ENCODE results near the gene TLR2.

Gene TLR2

DNA sequence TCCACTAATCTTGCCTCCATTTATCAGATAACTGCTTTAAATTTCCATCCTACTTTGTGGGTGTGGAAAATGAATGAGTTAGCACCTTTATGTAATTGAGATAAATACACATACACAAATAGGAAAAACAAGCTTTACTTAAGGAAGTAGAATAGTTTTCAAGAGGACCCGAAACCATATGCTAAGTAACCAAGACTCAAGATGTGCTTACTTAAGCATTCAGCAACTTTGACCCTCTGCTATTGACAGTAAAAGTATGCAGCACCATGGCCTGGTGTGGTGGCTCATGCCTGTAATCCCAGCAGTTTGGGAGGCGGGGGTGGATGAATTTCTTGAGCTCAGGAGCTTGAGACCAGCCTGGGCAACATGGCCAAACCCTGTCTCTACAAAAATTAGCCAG, 45.8 kb downstream of the TLR2 start:
- no peak overlapping the region for H3K4me3 Mint-ChIP-seq

DNA sequence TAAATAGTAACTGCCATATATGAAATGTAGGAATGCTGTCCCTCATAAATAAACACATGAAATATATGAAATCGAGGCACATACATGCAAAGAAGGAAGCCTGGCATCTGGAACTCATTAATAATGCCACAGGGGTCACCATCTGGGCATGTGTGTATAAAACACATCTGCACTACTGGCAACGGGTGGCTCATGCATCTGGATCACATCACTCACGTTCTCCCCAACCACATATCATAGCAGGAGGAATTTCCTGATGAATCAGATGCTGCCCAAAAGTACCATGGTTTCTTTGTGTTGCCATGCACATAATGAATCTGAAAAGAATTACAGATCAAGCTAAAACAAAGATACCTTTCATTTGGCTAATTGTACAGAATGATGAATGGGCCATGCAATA, 47.2 kb downstream of the TLR2 start:
- Mint-ChIP-seq H3K27ac (no peak overlapping the region), H3K9me3 (no peaks in the 10 kb centered on the region), H3K4me3 (no peak overlapping the region), H3K4me1 (peaks cover 33% of the 10 kb centered on the region), H3K27me3 (no peaks in the 10 kb centered on the region), H3K36me3 (no peaks in the 10 kb centered on the region)
- no peak for DNase-seq (ENCODE audit: low spot score in 2 of 2)
- ATAC-seq (ENCODE audit: low read depth), result no peak

More for the DNA sequence above, 45.8 kb downstream of the TLR2 start:
- Mint-ChIP-seq H3K27ac (no peak overlapping the region), H3K4me1 (peaks cover 33% of the 10 kb centered on the region), H3K36me3 (no peaks in the 10 kb centered on the region), H3K9me3 (no peaks in the 10 kb centered on the region), H3K27me3 (no peaks in the 10 kb centered on the region)
- DNase-seq (ENCODE audit: low spot score in 2 of 2), result no peak
- ATAC-seq (ENCODE audit: low read depth), result no peak

DNA sequence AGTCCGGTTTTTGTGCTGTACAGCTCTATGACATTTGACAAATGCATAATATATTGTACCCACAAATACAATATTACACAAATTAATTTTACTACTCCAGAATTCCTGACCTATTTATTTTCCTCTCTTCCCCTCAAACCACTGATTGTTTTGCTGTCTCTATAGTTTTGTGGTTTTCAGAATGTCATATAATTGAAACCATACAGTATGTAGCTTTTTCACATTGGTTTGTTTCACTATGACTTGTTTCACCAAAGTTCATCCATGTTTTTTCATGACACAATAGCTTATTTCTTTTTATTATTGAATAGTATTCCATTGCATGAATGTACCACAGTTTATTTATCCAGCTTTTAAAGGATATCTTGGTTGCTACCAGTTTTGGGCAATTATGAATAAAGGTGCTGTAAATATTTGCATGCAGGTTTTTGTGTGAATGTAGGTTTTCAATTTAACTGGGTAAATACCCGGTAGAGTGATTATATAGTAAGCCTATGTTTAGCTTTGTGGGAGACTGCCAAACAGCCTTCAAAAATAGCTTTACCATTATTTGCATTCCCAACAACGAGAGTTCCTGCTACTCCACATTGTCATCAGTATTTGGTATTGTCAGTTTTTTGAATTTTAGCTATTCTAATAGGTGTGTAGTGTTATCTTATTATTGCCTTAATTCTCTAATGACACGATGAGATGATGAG, 49.8 kb downstream of the TLR2 start:
- ATAC-seq (ENCODE audit: low read depth), result no peak

DNA sequence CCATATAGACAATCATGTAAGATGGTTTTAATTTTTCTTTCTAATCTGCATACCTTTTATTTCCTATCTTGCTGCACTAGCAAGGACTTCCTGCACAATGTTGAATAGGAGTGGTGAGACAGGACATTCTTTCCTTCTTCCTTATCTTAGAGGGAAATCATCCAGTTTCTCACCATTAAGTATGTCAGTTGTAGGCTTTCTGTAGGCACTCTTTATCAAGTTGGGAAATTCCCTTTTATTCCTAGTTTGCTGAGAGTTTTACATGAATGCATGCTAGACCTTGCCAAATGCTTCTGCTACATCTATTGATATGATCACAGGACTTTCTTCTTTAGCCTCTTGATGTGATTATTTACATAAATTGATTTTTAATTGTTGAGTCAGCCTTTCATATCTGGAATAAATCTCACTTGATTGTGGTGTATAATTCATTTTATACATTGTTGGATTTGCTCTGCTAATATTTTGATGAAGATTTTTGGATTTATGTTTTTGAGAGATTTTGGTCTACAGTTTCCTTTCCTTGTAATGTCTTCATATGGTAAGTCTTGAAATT, 51.9 kb downstream of the TLR2 start:
- no peak overlapping the region for H3K27ac Mint-ChIP-seq
- H3K4me3 Mint-ChIP-seq, result no peak overlapping the region
- H3K9me3 Mint-ChIP-seq, result peaks cover 8% of the 10 kb centered on the region
- ATAC-seq (ENCODE audit: low read depth) (no peak), DNase-seq (ENCODE audit: low spot score in 2 of 2) (no peak)
- peaks cover 7% of the 10 kb centered on the region for H3K36me3 Mint-ChIP-seq
- peaks cover 4% of the 10 kb centered on the region for H3K27me3 Mint-ChIP-seq
- peaks cover 2% of the 10 kb centered on the region for H3K4me1 Mint-ChIP-seq

More for the DNA sequence above, 49.8 kb downstream of the TLR2 start:
- no peak for DNase-seq (ENCODE audit: low spot score in 2 of 2)
- H3K27ac Mint-ChIP-seq, result no peak overlapping the region
- H3K4me1 Mint-ChIP-seq, result peaks cover 10% of the 10 kb centered on the region
- no peaks in the 10 kb centered on the region for H3K36me3 Mint-ChIP-seq
- no peaks in the 10 kb centered on the region for H3K27me3 Mint-ChIP-seq
- H3K4me3 Mint-ChIP-seq, result no peak overlapping the region
- H3K9me3 Mint-ChIP-seq, result peaks cover 2% of the 10 kb centered on the region

DNA sequence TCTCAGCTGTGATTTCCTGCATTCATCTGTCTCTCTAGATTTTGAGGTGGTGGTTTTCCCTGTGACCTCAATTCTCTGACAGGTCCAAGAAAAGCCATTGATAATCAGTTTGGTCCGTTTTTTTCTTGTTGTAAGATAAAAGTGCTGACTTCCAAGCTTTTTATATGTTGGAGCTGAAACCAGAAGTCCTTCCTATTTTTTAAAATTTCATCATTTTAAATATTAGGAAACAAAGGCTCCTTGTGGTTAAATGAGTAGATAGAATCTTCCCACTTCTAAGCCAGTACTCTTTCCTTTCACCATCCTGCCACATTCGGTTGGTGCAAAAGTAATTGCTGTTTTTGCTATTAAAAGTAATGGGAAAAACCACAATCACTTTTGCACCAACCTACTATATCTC, 57.5 kb downstream of the TLR2 start:
- Mint-ChIP-seq H3K4me3 (no peak overlapping the region), H3K9me3 (peaks cover 8% of the 10 kb centered on the region), H3K36me3 (peaks cover 7% of the 10 kb centered on the region), H3K4me1 (no peaks in the 10 kb centered on the region), H3K27me3 (peaks cover 4% of the 10 kb centered on the region), H3K27ac (no peak overlapping the region)
- ATAC-seq (ENCODE audit: low read depth) (no peak), DNase-seq (ENCODE audit: low spot score in 2 of 2) (no peak)

DNA sequence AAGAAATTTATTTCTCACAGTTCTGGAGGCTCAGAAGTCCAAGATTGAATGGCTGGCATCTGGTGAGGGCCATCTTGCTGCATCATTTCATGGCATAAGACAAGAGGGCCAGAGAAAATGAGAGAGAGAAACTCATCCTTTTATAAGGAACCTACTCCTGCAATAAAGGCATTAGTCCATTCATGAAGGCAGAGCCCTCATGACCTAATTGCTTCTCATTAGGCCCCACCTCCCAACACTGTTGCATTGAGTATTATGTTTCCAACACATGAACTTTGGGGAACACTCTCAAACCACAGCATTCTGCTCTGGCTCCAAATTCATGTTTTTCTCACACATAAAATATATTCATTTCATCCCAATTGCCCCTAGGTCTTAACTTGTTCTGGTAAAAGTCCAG, 61.6 kb downstream of the TLR2 start:
- DNase-seq (ENCODE audit: low spot score in 2 of 2), result no peak
- Mint-ChIP-seq H3K4me3 (no peak overlapping the region), H3K9me3 (peaks cover 3% of the 10 kb centered on the region), H3K4me1 (no peaks in the 10 kb centered on the region), H3K27me3 (peaks cover 3% of the 10 kb centered on the region), H3K27ac (no peak overlapping the region), H3K36me3 (peaks cover 2% of the 10 kb centered on the region)
- ATAC-seq (ENCODE audit: low read depth), result no peak

DNA sequence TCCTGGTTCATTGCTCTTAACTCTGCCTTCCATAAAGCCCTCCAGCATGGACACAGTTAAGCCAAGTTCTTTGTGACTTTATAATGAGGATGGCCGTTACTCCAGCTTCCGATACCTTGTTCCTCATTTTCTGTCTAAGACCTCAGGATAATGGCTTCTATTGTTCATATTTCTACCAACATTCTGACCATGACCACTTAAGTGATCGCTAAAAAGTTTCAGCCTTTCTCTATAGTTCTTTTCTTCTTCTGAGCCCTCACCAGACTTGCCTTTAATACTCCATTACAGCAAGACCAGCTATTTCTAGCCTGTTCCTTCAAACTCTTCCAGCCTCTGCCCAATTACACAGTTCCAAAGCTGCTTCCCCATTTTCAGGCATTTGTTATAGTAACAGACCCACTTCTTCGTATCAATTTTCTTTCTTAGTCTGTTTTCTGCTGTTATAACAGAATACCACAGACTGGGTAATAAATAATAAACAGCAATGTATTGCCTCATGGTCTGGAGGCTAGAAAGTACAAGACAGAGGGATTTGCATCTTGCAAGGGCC, 63.4 kb downstream of the TLR2 start:
- H3K36me3 Mint-ChIP-seq, result no peaks in the 10 kb centered on the region
- H3K9me3 Mint-ChIP-seq, result no peaks in the 10 kb centered on the region
- H3K4me1 Mint-ChIP-seq, result no peaks in the 10 kb centered on the region
- H3K27ac Mint-ChIP-seq, result no peak overlapping the region
- no peak for ATAC-seq (ENCODE audit: low read depth)
- DNase-seq (ENCODE audit: low spot score in 2 of 2), result no peak
- H3K4me3 Mint-ChIP-seq, result no peak overlapping the region
- H3K27me3 Mint-ChIP-seq, result no peaks in the 10 kb centered on the region

DNA sequence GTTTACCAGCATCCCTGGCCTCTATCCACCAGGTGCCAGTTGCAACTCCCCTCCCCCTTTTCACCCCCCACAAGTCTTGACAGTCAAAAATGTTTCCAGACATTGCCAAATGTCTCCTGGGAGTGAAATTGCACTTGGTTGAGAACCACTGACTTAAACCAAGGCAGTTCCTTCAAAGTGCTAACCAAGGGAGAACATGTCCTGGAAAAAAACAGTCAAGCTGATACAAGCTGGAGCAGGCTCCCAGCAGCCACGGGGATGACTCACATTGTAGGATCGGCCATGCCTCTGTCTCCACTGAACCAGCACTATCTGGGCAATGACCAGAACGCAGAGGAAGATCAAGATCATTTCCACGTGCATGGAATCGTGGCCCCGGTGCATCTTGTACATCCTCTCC, 64.3 kb downstream of the TLR2 start:
- no peaks in the 10 kb centered on the region for H3K4me1 Mint-ChIP-seq
- no peaks in the 10 kb centered on the region for H3K9me3 Mint-ChIP-seq
- no peaks in the 10 kb centered on the region for H3K36me3 Mint-ChIP-seq
- H3K27ac Mint-ChIP-seq, result no peak overlapping the region
- ATAC-seq (ENCODE audit: low read depth), result no peak
- no peak for DNase-seq (ENCODE audit: low spot score in 2 of 2)
- H3K27me3 Mint-ChIP-seq, result no peaks in the 10 kb centered on the region
- H3K4me3 Mint-ChIP-seq, result no peak overlapping the region

DNA sequence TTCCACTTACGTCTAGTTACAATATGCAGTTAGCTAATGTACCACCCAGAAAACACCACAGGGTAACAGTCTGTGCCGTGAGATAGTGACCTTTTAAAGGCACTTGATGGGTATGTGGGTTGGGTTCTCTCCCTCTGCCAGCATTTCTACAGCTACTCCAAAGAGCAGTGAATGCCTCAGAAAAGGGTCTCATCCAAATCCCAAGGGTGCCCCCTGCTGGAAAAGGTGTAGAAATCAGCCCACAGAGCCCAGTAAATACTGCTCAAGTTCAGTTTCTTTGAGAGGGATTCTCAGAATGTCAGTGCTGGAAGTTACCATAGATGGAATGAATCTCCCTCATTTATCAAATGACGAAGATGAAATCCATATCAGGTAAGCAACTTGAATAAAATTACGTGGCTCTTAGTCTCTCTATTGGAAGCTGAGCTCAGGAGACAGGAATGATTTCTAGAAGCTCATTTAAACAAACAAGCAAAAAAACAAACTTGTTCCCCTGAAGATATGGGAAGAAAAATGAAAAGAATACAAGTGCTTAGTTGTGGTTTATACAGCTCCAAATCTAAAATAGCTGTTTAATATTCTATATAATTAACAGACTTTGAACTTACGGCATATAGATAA, 66.2 kb downstream of the TLR2 start:
- Mint-ChIP-seq H3K9me3 (no peaks in the 10 kb centered on the region), H3K27ac (no peak overlapping the region), H3K27me3 (no peaks in the 10 kb centered on the region), H3K4me1 (no peaks in the 10 kb centered on the region), H3K4me3 (no peak overlapping the region), H3K36me3 (peaks cover 2% of the 10 kb centered on the region)
- ATAC-seq (ENCODE audit: low read depth), result peak; percentile 81
- DNase-seq (ENCODE audit: low spot score in 2 of 2), result peak; percentile 63 to 66

DNA sequence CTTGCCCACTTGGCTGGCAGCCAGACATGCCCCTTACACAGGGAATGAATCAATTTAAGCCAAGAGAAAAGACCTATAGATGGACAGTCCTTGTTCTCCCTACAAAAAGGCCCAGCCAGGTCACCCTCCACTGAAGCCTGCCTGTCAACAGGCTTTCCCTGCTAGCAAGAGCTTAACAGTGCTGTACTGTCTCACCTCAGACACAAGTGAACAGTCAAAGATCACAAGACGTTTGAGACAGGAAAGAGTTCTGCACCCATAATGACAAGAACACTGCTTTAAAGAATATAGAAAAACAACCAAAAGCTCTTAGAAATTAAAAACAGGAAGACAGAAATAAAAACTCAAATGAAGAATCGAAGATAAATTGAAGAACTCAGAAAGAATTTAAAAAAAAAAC, 71.1 kb downstream of the TLR2 start:
- no peak for ATAC-seq (ENCODE audit: low read depth)
- Mint-ChIP-seq H3K27ac (no peak overlapping the region), H3K4me3 (no peak overlapping the region), H3K36me3 (peaks cover 2% of the 10 kb centered on the region), H3K9me3 (no peaks in the 10 kb centered on the region), H3K27me3 (peaks cover 18% of the 10 kb centered on the region), H3K4me1 (no peaks in the 10 kb centered on the region)
- no peak for DNase-seq (ENCODE audit: low spot score in 2 of 2)

Measured in memory B cell (primary cell).